Chondrocyte (in vitro differentiated cells): ENCODE data around the gene PBRM1. TPM values are rescaled to one million over a fixed set of nuclear protein-coding genes. Genes with fewer than 3 reads are reported as not detected.

Source experiments
- DNase-seq: peaks from one replicate; pipeline ENCODE4 v3.0.0; 2021; ENCODE audit warnings: mixed read lengths, low spot score
- H3K27ac Mint-ChIP-seq: one replicate; pipeline ENCODE4 v1.8.0; 2021; ENCODE audit warnings: mild to moderate bottlenecking, moderate library complexity, mixed read lengths; ENCODE audit not compliant: unreplicated experiment
- H3K27me3 Mint-ChIP-seq: 2 replicates; pipeline ENCODE4 v1.8.0; 2021; ENCODE audit warnings: low read depth, mixed read lengths
- H3K36me3 Mint-ChIP-seq: 2 replicates; pipeline ENCODE4 v1.8.0; 2021; ENCODE audit warnings: low read depth, mixed read lengths
- H3K4me1 Mint-ChIP-seq: 2 replicates; pipeline ENCODE4 v1.8.0; 2021; ENCODE audit warnings: low read depth, mild to moderate bottlenecking, mixed read lengths
- H3K4me3 Mint-ChIP-seq: one replicate; pipeline ENCODE4 v1.8.0; 2021; ENCODE audit warnings: mild to moderate bottlenecking, moderate library complexity, mixed read lengths; ENCODE audit not compliant: unreplicated experiment
- H3K9me3 Mint-ChIP-seq: 2 replicates; pipeline ENCODE4 v1.8.0; 2021; ENCODE audit warnings: low read depth, mixed read lengths
- total RNA-seq: library from RNA; stranded (reverse); gene quantifications from 3 replicates; pipeline ENCODE4 v1.2.1, GENCODE V29; 2021
- TF ChIP-seq, protein P1 (sequence below): fragments of 200-600 bp; sonication (generic); IDR thresholded peaks from 2 replicates; pipeline ENCODE4 v1.5.0; 2021; ENCODE audit warnings: antibody characterized with exemption, mild to moderate bottlenecking, moderate library complexity

Gene PBRM1
- total RNA-seq, 1 donor from 2014 or later, result 69.0 TPM

DNA sequence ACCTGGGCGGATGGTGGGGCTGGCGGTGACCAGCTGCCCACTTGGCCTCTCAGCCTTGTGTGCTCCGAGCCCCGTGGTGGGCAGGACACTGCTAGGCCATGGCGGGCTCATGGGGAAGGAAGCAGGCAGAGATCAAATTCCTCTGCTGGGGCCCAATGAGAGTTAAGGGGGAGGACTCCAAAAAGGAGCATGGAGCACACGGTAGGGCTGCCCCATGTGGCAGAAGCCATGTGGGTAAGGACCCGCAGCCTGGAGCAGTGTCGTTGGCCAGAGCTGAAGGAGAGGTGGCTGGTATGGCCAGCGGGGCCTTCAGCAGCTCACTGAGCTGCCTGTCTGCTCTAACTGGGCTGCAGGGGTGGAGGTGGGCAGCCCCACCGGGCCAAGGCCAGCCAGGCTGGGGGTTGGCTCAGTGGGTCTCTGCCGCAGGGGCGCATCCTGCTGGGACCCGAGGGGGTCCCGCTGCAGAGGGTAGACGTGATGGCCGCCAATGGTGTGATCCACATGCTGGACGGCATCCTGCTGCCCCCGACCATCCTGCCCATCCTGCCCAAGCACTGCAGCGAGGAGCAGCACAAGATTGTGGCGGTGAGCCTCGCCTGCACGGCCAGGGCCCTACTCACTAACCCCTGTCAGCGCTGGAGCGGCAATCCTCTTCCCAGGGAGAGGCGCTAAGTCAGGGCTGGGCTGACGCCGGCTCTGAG is 179.3 kb downstream of the PBRM1 start:
- Mint-ChIP-seq H3K4me1 (peaks cover 5% of the 10 kb centered on the region), H3K9me3 (no peaks in the 10 kb centered on the region), H3K27me3 (no peaks in the 10 kb centered on the region), H3K4me3 (no peak overlapping the region), H3K36me3 (no peaks in the 10 kb centered on the region), H3K27ac (no peak overlapping the region)
- TF ChIP-seq, protein P1, sequence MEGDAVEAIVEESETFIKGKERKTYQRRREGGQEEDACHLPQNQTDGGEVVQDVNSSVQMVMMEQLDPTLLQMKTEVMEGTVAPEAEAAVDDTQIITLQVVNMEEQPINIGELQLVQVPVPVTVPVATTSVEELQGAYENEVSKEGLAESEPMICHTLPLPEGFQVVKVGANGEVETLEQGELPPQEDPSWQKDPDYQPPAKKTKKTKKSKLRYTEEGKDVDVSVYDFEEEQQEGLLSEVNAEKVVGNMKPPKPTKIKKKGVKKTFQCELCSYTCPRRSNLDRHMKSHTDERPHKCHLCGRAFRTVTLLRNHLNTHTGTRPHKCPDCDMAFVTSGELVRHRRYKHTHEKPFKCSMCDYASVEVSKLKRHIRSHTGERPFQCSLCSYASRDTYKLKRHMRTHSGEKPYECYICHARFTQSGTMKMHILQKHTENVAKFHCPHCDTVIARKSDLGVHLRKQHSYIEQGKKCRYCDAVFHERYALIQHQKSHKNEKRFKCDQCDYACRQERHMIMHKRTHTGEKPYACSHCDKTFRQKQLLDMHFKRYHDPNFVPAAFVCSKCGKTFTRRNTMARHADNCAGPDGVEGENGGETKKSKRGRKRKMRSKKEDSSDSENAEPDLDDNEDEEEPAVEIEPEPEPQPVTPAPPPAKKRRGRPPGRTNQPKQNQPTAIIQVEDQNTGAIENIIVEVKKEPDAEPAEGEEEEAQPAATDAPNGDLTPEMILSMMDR, result no peak
- no peak for DNase-seq

DNA sequence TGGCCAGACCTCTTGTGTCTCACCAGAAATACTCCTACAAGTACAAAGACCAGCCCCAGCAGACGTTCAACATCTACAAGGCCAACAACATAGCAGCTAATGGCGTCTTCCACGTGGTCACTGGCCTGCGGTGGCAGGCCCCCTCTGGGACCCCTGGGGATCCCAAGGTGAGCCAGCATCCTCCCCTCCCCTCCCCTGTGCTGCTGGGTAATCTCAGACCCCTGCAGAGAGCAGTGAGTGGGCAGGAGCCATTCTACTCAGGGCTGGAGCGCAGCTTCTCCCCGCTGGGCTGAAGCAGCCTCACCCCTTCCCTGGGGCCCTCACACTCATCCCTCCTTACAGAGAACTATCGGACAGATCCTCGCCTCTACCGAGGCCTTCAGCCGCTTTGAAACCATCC is 180.7 kb downstream of the PBRM1 start:
- no peak overlapping the region for H3K4me3 Mint-ChIP-seq
- no peaks in the 10 kb centered on the region for H3K27me3 Mint-ChIP-seq
- H3K9me3 Mint-ChIP-seq, result no peaks in the 10 kb centered on the region
- no peak for DNase-seq
- TF ChIP-seq, protein P1, result no peak
- no peaks in the 10 kb centered on the region for H3K36me3 Mint-ChIP-seq
- no peak overlapping the region for H3K27ac Mint-ChIP-seq
- peaks cover 5% of the 10 kb centered on the region for H3K4me1 Mint-ChIP-seq

DNA sequence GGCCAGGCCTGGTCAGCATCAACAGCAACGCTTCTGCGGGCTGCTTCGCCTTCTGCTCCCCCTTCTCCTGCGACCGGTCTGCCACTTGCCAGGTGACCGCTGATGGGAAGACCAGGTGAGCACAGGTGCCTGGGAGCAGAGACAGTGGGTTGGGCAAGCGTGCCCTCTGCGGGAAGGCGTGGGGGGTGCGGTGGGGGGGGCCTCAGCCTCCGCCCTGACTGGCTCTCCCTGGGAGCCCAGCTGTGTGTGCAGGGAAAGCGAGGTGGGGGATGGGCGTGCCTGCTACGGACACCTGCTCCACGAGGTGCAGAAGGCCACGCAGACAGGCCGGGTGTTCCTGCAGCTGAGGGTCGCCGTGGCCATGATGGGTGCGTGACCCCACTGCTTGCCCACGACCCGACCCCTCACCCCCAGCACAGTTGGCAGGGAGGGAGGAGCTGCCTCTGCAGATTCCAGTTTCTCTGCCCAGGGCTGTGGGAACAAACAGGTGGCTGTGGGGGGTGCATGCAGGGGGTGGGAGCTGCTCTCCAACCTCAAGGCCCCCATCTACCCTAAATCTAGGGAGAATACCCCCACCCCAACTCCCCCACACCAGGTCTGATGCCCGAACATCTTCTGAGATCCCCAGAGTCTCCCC is 181.8 kb downstream of the PBRM1 start:
- Mint-ChIP-seq H3K36me3 (no peaks in the 10 kb centered on the region), H3K4me3 (no peak overlapping the region), H3K27me3 (no peaks in the 10 kb centered on the region), H3K9me3 (no peaks in the 10 kb centered on the region), H3K4me1 (peaks cover 5% of the 10 kb centered on the region), H3K27ac (no peak overlapping the region)
- no peak for DNase-seq
- TF ChIP-seq, protein P1, result no peak

DNA sequence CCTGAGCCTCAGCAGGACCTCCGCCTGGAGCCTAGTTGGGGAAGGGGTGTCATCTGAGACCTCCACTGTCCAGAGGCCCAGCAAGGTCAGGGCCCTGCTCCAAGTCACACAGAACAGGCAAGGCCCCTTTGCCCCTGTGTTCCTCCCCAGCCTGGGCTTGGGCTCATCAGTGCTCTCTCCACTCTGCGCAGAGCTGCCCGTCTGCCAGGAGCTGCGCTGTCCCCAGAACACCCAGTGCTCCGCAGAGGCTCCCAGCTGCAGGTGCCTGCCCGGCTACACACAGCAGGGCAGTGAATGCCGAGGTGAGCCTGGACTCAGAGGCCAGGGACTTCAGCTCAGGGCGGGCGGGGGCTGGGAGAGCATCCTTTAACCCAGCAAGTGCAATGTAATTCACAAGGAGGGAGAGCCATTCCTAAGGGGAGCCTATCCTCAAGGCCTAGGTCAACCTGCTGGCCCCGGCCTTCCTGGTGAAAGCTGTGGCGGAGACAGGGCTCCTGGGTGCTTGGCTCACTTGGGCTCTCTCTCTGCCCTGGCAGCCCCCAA is 182.8 kb downstream of the PBRM1 start:
- no peaks in the 10 kb centered on the region for H3K36me3 Mint-ChIP-seq
- peaks cover 5% of the 10 kb centered on the region for H3K4me1 Mint-ChIP-seq
- H3K9me3 Mint-ChIP-seq, result no peaks in the 10 kb centered on the region
- H3K27ac Mint-ChIP-seq, result no peak overlapping the region
- H3K27me3 Mint-ChIP-seq, result no peaks in the 10 kb centered on the region
- TF ChIP-seq, protein P1, result no peak
- H3K4me3 Mint-ChIP-seq, result no peak overlapping the region
- DNase-seq, result no peak

DNA sequence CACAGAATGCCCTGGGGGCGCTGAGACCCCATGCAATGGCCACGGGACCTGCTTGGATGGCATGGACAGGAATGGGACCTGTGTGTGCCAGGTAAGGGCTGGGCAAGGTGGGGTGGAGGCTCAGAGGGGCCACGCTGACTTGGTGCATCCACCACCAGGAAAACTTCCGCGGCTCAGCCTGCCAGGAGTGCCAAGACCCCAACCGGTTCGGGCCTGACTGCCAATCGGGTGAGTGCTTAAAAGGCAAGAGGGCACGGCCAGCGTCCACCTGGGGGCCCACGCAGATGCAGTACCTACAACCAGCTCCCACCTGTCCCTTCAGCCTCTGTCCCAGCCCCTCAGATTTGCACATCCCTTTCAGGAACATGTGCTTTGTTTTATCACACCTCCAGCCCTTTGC is 183.7 kb downstream of the PBRM1 start:
- Mint-ChIP-seq H3K27me3 (no peaks in the 10 kb centered on the region), H3K9me3 (no peaks in the 10 kb centered on the region), H3K27ac (no peak overlapping the region), H3K4me3 (no peak overlapping the region), H3K36me3 (no peaks in the 10 kb centered on the region), H3K4me1 (no peaks in the 10 kb centered on the region)
- TF ChIP-seq, protein P1, result no peak
- DNase-seq, result no peak
